Rectal smooth muscle tissue (tissue), 1 donor: ENCODE measurements around the gene LRR1.

Experiments used
- H3K27ac ChIP-seq: one replicate; pipeline ENCODE4 v1.7.0; 2013; ENCODE audit warnings: low read depth, low read length, inconsistent platforms
- H3K27me3 ChIP-seq: one replicate; pipeline ENCODE4 v1.7.0; 2013; ENCODE audit warnings: low read length; ENCODE audit not compliant: control insufficient read depth, insufficient read depth
- H3K36me3 ChIP-seq: one replicate; pipeline ENCODE4 v1.7.0; 2013; ENCODE audit warnings: low read length; ENCODE audit not compliant: control insufficient read depth, insufficient read depth
- H3K4me1 ChIP-seq: one replicate; pipeline ENCODE4 v1.7.0; 2013; ENCODE audit warnings: low read length; ENCODE audit not compliant: control insufficient read depth, insufficient read depth
- H3K4me3 ChIP-seq: one replicate; pipeline ENCODE4 v1.7.0; 2013; ENCODE audit warnings: low read length
- H3K9ac ChIP-seq: one replicate; pipeline ENCODE4 v1.7.0; 2013; ENCODE audit warnings: low read length

The LRR1 gene

DNA sequence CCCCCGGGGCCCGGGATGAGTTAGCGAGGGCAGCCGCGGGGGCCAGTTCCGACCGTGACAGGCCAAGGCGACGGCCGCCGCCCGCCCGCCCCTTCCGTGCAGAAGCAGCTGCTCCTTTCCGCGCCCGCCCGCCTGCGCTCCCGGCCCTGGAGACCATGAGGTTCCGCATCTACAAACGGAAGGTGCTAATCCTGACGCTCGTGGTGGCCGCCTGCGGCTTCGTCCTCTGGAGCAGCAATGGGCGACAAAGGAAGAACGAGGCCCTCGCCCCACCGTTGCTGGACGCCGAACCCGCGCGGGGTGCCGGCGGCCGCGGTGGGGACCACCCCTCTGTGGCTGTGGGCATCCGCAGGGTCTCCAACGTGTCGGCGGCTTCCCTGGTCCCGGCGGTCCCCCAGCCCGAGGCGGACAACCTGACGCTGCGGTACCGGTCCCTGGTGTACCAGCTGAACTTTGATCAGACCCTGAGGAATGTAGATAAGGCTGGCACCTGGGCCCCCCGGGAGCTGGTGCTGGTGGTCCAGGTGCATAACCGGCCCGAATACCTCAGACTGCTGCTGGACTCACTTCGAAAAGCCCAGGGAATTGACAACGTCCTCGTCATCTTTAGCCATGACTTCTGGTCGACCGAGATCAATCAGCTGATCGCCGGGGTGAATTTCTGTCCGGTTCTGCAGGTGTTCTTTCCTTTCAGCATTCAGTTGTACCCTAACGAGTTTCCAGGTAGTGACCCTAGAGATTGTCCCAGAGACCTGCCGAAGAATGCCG is 22.6 kb downstream of the LRR1 start:
- peak overlapping the region; percentile 89 for H3K4me3 ChIP-seq
- peaks cover 10% of the 10 kb centered on the region for H3K4me1 ChIP-seq

DNA sequence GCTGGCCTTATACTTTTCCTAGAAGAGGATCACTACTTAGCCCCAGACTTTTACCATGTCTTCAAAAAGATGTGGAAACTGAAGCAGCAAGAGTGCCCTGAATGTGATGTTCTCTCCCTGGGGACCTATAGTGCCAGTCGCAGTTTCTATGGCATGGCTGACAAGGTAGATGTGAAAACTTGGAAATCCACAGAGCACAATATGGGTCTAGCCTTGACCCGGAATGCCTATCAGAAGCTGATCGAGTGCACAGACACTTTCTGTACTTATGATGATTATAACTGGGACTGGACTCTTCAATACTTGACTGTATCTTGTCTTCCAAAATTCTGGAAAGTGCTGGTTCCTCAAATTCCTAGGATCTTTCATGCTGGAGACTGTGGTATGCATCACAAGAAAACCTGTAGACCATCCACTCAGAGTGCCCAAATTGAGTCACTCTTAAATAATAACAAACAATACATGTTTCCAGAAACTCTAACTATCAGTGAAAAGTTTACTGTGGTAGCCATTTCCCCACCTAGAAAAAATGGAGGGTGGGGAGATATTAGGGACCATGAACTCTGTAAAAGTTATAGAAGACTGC is 23.4 kb downstream of the LRR1 start:
- no peak overlapping the region for H3K9ac ChIP-seq

More for the DNA sequence above, 22.6 kb downstream of the LRR1 start:
- Histone ChIP-seq H3K36me3 (peaks cover 2% of the 10 kb centered on the region), H3K27me3 (no peaks in the 10 kb centered on the region), H3K27ac (peak overlapping the region; percentile 96), H3K9ac (peak overlapping the region; percentile 87)

DNA sequence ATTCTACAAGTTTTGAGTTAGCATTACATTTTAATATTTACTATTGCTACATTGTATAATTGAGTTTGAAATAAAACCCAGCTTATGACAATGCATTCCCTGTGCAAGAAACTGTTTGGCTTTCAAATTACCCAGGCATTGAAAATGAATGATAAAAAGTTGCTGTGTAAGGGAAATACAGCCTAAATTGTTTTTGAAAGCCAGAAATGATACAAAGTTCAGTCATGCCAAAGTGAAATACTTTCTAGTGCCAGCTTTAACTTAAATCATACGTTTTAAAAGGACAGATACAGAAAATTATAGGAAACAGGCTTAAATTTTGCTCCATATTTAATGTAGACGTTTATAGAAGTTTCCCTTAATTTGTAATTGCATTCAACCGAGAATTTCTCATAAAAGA is 24.6 kb downstream of the LRR1 start:
- Histone ChIP-seq H3K4me1 (peaks cover 10% of the 10 kb centered on the region), H3K4me3 (no peak overlapping the region), H3K9ac (no peak overlapping the region), H3K36me3 (no peaks in the 10 kb centered on the region), H3K27ac (no peak overlapping the region), H3K27me3 (no peaks in the 10 kb centered on the region)

More for the DNA sequence above, 23.4 kb downstream of the LRR1 start:
- Histone ChIP-seq H3K27ac (no peak overlapping the region), H3K27me3 (no peaks in the 10 kb centered on the region), H3K36me3 (peaks cover 2% of the 10 kb centered on the region), H3K4me1 (peaks cover 10% of the 10 kb centered on the region), H3K4me3 (peak overlapping the region; percentile 89)

DNA sequence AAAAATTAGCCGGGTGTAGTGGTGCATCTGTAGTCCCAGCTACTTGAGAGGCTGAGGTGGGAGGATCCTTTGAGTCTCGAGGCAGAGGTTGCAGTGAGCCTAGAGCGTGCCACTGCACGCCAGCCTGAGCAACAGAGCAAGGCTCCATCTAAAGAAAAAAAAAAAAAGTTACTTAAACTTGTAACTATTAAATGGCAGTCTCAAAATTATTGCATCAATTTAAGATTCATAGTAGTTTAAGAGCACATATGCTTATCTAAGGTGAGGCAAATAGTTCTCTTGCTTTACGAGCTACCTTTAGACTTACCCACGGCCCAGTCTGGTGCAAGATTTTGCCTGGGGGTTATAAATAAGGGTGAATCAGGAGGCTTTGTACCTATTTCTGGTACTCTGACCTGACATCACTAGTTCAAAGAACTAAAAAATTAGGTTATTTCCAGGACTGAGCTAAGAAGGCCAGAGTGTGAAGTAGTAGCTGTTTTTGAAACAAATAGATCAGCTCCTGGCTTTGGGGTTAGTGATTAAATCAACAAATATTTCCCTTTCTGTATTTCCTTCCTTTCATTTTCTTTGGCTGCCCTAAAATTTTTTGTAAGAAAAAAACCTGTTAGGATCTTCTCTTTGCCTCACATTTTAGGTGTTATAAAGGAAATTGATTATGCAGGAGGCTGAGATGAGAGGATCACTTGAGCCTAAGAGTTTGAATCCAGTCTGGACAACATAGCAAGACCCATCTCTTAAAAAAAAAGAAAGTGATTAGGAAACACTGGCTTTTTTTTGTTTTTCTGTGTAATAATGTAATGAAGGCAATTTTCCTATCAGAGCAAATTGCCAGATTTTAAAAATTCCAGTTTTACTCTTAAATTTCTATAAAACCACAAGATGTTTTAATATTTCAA is 25.4 kb downstream of the LRR1 start:
- peaks cover 10% of the 10 kb centered on the region for H3K4me1 ChIP-seq
- no peaks in the 10 kb centered on the region for H3K27me3 ChIP-seq
- H3K36me3 ChIP-seq = no peaks in the 10 kb centered on the region
- no peak overlapping the region for H3K27ac ChIP-seq
- no peak overlapping the region for H3K4me3 ChIP-seq
- no peak overlapping the region for H3K9ac ChIP-seq

DNA sequence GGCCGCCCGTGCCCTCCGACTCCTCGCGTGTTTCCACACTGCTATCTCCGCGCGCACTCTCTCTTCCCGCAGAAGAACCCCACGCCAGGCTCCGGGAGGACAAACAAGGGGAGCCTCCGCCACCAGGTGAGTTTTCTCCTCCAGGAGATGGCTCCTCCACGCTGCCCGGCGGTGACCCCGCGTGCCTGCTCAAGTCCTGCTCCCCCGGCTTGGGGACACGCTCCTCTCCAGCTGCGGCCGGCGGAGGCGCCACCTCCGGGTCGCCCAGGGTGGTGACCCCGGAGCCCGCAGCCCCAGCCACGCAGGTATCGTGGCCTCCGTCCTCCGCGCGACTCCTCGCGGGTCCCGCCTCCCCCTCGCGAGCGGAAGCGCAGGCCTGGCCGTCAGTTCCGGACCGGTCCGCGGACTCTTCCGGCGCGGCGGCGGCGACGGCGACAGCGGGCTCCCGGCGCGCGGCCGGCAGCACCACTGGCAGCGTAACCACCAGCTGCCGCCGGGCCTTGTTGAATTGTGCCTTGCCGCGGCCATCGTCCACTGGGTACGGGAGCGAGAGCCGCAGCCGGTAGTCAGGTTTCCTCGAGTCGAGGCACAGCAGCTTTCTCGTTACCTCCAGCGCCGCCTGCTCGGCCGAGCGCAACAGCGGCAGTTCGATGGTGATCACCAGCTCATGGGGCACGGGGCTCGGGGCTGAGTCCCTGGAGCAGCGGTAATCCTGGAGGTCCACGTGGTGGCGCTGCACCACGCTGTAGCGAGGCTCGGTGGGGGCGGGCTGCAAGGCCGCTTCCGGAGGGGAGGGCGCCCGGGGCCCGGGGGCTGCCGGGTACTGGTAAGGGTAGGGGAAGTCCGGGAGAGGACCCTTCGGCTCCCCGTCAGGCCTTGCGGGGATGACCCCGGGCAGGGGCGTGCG is 35.2 kb downstream of the LRR1 start:
- H3K4me3 ChIP-seq = peak overlapping the region; percentile 98

DNA sequence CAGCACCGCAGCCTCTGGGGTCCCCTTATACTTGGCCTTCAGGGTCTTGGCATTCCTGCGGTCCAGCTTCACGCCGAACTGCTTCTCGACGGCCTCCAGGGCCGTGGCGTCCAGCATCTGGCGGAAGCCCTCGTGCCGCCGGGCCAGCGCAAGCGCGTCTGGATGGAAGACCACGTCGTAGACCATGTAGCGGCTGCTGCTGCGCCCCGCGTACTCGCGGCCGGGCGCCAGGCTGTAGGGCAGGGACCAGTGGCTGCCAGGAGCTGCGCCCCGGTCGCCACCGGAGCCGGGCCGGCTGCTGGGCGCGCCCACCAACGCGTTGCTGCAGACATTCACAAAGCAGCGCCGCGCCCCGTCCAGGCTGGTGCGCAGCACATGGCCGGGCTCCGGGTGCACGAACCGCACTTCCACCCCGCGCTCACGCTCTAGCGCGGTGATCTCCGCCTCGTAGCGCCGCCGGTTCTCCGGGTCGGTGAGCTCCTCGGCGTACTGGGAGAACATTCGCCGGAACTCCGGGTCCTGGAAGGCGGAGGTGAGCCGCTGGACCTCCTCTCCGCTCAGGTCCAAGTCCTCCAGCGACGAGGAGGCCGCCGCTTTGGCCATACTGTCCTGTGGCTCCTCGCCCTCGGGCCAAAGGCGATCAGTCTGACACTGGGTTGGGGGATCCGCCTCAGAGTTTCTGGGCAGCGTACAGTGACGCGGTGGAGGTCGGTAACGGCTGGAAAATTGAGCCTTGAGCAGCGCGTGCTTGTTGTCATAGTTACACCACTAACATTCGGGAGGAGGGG is 36.0 kb downstream of the LRR1 start, which contains the start of gene DNAAF2:
Gene DNAAF2, minus strand, starts transcription at position 698 of the 788 bp plus-strand sequence. Its CDS starts 95 bp downstream, at position 603.
- no peaks in the 10 kb centered on the region for H3K4me1 ChIP-seq
- H3K27me3 ChIP-seq = no peaks in the 10 kb centered on the region
- peak within 1 kb of the TSS; percentile 98 for H3K4me3 ChIP-seq
- no peaks in the 10 kb centered on the region for H3K36me3 ChIP-seq
- H3K27ac ChIP-seq = peak within 1 kb of the TSS; percentile 98
- H3K9ac ChIP-seq = peak within 1 kb of the TSS; percentile 97

More for the DNA sequence above, 35.2 kb downstream of the LRR1 start:
- peak overlapping the region; percentile 98 for H3K27ac ChIP-seq
- no peaks in the 10 kb centered on the region for H3K27me3 ChIP-seq
- peak overlapping the region; percentile 97 for H3K9ac ChIP-seq
- H3K36me3 ChIP-seq = no peaks in the 10 kb centered on the region
- H3K4me1 ChIP-seq = no peaks in the 10 kb centered on the region

DNA sequence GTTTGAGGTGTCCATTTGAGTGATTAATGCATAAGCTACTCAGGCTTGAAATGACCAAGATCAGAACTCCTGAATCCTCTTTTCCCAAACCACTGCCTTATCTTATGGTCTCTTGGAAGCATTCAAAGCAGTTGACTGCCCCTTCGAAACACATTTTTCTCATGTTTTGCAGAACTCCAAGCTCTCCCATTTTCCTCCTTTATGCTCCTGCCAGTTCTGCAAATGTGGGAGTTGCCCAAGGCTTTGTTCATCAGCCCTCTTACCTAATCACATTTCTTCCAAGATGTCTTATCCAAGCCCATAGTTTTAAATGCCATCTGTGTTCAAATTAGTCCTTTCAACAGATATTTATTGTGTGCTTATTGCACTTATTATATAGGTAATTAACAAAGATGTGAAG is 38.1 kb downstream of the LRR1 start:
- Histone ChIP-seq H3K4me1 (no peaks in the 10 kb centered on the region), H3K27me3 (no peaks in the 10 kb centered on the region), H3K27ac (no peak overlapping the region), H3K9ac (no peak overlapping the region), H3K4me3 (no peak overlapping the region), H3K36me3 (no peaks in the 10 kb centered on the region)

DNA sequence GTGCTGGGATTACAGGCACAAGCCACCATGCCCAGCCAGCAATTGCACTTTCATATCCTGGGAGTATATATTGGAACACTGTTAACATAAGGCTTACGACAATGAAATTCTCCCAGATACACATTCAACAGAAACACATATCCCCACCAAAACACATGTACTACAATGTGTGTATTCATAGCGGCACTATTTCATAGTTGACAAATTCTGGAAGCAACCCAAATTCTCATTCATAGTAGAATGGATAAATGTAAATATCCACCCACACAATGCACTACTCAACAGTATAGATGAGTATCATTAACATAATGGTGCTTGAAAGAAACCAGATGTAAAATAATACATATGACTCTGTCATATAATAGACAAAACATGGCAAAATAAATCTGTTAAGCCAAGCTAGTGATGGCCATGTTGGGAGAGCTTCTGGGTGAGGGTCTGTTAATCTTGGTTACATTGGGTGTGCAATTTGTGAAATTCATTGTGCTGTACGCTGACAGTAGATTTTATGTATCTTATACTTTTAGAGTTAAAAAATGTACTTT is 38.9 kb downstream of the LRR1 start:
- no peaks in the 10 kb centered on the region for H3K4me1 ChIP-seq
- H3K27ac ChIP-seq = no peak overlapping the region
- H3K4me3 ChIP-seq = no peak overlapping the region
- no peaks in the 10 kb centered on the region for H3K27me3 ChIP-seq
- no peaks in the 10 kb centered on the region for H3K36me3 ChIP-seq
- H3K9ac ChIP-seq = no peak overlapping the region

DNA sequence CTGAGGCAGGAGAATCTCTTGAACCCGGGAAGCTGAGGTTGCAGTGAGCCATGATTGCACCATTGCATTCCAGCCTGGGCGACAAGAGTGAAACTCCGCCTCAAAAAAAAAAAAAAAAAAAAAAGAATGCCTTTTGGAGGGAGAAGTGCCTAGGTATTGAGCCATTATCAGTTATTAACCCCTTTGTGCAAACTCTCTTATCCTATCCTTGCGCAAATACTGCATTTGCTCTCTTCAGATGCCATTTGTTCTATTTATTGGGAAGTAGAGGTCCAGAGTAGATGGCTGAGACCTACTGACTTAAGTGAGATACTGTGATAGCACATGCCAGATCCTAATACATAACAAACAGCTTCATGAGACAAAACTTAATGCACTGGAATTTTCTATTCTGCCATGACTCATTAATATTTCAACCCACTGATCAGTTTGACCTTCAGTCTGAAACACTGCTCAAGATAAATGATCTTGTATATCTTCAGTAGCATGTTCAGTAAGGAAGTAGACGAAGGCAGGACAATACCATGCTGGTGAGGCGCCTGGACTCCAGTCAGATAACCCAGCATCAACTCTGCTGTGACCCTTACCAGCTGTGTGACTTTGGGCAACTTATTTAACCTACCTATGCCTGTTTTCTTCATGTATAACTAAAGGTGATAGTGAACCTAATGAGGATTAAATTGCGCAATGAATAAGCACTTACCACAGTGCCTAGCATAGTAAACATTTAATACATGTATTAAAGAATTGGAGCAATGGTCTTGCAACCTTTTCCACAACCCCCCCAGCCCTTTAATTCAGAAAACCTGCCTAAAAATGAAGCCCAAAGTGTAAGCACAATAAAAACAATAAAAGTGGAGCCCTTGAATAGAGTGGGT is 42.0 kb downstream of the LRR1 start:
- Histone ChIP-seq H3K27ac (no peak overlapping the region), H3K4me3 (no peak overlapping the region), H3K4me1 (no peaks in the 10 kb centered on the region)

DNA sequence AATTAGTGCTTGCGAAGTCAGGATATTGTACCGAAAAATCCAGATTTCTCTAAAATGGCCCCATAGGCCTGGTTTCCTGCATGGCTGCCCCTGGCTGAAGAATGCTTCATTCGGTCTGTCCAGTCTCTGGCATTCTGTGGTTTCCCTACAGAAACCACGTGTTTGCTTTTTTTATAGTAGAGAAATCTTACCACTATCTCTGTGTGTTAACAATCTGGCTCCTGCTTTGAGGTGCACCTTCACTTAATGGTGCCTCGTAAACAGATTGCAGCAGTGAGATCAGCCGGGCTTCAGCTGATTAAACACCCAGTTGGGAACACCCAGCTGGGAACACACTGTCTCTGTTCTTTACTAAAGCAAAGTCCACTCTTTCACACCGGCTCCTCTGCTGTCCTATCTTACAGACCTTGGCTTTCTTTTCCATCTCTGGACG is 43.0 kb downstream of the LRR1 start:
- Histone ChIP-seq H3K9ac (no peak overlapping the region), H3K27ac (peak overlapping the region; percentile 27), H3K36me3 (no peaks in the 10 kb centered on the region), H3K4me3 (peak overlapping the region; percentile 10), H3K4me1 (no peaks in the 10 kb centered on the region), H3K27me3 (no peaks in the 10 kb centered on the region)

More for the DNA sequence above, 42.0 kb downstream of the LRR1 start:
- Histone ChIP-seq H3K9ac (no peak overlapping the region), H3K27me3 (no peaks in the 10 kb centered on the region), H3K36me3 (no peaks in the 10 kb centered on the region)
